Activated T-cell treated with anti-CD3 and anti-CD28 coated beads, Interleukin-2, amount 50 U/mL, for 72 hours (primary cell): ENCODE data around the gene DAB2IP. TPM values are rescaled to one million over a fixed set of nuclear protein-coding genes. Genes with fewer than 3 reads are reported as not detected.

ENCODE experiments used
- ATAC-seq, 2 donors: fragments of 150-1000 bp; cut with Tn5 transposase; replicated peaks in 1 of 2; 2 replicates each; pipeline ENCODE4 v1.10.0; 2021; ENCODE audit warnings: moderate library complexity in 2 of 2, mild to moderate bottlenecking in 1 of 2
- DNase-seq, 2 donors: peaks; one replicate each; pipeline ENCODE4 v3.0.0; 2021 to 2022; ENCODE audit warnings: mixed read lengths in 1 of 2
- H3K27ac Mint-ChIP-seq: one replicate; pipeline ENCODE4 v1.8.0; 2022; ENCODE audit warnings: mild to moderate bottlenecking, moderate library complexity, mixed read lengths
- H3K27me3 Mint-ChIP-seq: one replicate; pipeline ENCODE4 v1.8.0; 2022; ENCODE audit warnings: low read depth, mixed read lengths
- H3K36me3 Mint-ChIP-seq, 2 donors: one replicate each; pipeline ENCODE4 v1.8.0; 2022; ENCODE audit warnings: mixed read lengths in 2 of 2, mild to moderate bottlenecking in 1 of 2; ENCODE audit not compliant: insufficient read depth in 2 of 2
- H3K4me1 Mint-ChIP-seq: one replicate; pipeline ENCODE4 v1.8.0; 2022; ENCODE audit warnings: low read depth, mixed read lengths
- H3K4me3 Mint-ChIP-seq, 2 donors: one replicate each; pipeline ENCODE4 v1.8.0; 2022; ENCODE audit warnings: mild to moderate bottlenecking in 2 of 2, mixed read lengths in 2 of 2, moderate library complexity in 2 of 2
- H3K9me3 Mint-ChIP-seq, 2 donors: one replicate each; pipeline ENCODE4 v1.8.0; 2022; ENCODE audit warnings: mixed read lengths in 2 of 2
- total RNA-seq, 2 donors: library from RNA; stranded (reverse); gene quantifications; one replicate each; pipeline ENCODE4 v1.2.3, GENCODE V29; 2022

DAB2IP gene
- under 1 TPM; 0.35 to 0.74 TPM for total RNA-seq

GRCh38 chr9:121651295-121652020 is at the start of gene DAB2IP:
Gene DAB2IP, plus strand, starts transcription at chr9:121651634. Its CDS starts 142 bp downstream, at chr9:121651776.
- Mint-ChIP-seq H3K4me3 (peak within 1 kb of the TSS; percentile 69 to 73), H3K36me3 (no peaks in the 10 kb centered on the region), H3K9me3 (no peaks in the 10 kb centered on the region), H3K4me1 (peaks cover 9% of the 10 kb centered on the region), H3K27me3 (peaks cover 57% of the 10 kb centered on the region), H3K27ac (no peak within 1 kb of the TSS)
- peak; percentile 11 to 18 for DNase-seq
- ATAC-seq, result peak; percentile 50 to 55

- H3K27ac Mint-ChIP-seq, result no peak overlapping the region
- no peaks in the 10 kb centered on the region for H3K9me3 Mint-ChIP-seq
- H3K27me3 Mint-ChIP-seq, result peaks cover 39% of the 10 kb centered on the region
- H3K4me1 Mint-ChIP-seq, result no peaks in the 10 kb centered on the region
- DNase-seq, result no peak
- H3K4me3 Mint-ChIP-seq, result no peak overlapping the region
- H3K36me3 Mint-ChIP-seq, result peaks cover 0 to 2% of the 10 kb centered on the region in 2 donors
- no peak for ATAC-seq
Observed at GRCh38 chr9:121603028-121603427, 48.4 kb upstream of the DAB2IP start.

- ATAC-seq (no peak), DNase-seq (no peak)
- Mint-ChIP-seq H3K27ac (no peak overlapping the region), H3K9me3 (no peaks in the 10 kb centered on the region), H3K4me3 (no peak overlapping the region), H3K27me3 (peaks cover 34% of the 10 kb centered on the region), H3K4me1 (no peaks in the 10 kb centered on the region), H3K36me3 (no peaks in the 10 kb centered on the region)
Observed at GRCh38 chr9:121604242-121604641, 47.2 kb upstream of the DAB2IP start.

GRCh38 chr9:121604654-121605053 is 46.8 kb upstream of the DAB2IP start:
- DNase-seq (no peak), ATAC-seq (no peak)
- no peak overlapping the region for H3K27ac Mint-ChIP-seq
- no peak overlapping the region for H3K4me3 Mint-ChIP-seq
- H3K27me3 Mint-ChIP-seq, result peaks cover 38% of the 10 kb centered on the region
- H3K4me1 Mint-ChIP-seq, result no peaks in the 10 kb centered on the region
- H3K36me3 Mint-ChIP-seq, result no peaks in the 10 kb centered on the region
- no peaks in the 10 kb centered on the region for H3K9me3 Mint-ChIP-seq

GRCh38 chr9:121607434-121608167 is 43.8 kb upstream of the DAB2IP start:
- Mint-ChIP-seq H3K27me3 (peaks cover 27% of the 10 kb centered on the region), H3K36me3 (no peaks in the 10 kb centered on the region), H3K27ac (no peak overlapping the region), H3K9me3 (no peaks in the 10 kb centered on the region), H3K4me3 (no peak overlapping the region), H3K4me1 (peaks cover 4% of the 10 kb centered on the region)
- no peak for DNase-seq
- ATAC-seq, result no peak

- ATAC-seq, result no peak
- peaks cover 29% of the 10 kb centered on the region for H3K27me3 Mint-ChIP-seq
- H3K27ac Mint-ChIP-seq, result no peak overlapping the region
Observed at GRCh38 chr9:121608168-121608853, 43.1 kb upstream of the DAB2IP start.

GRCh38 chr9:121609822-121610637 is 41.4 kb upstream of the DAB2IP start:
- no peaks in the 10 kb centered on the region for H3K9me3 Mint-ChIP-seq

More at GRCh38 chr9:121608168-121608853, 43.1 kb upstream of the DAB2IP start:
- Mint-ChIP-seq H3K4me1 (peaks cover 11% of the 10 kb centered on the region), H3K4me3 (no peak overlapping the region), H3K9me3 (no peaks in the 10 kb centered on the region), H3K36me3 (no peaks in the 10 kb centered on the region)
- no peak for DNase-seq

GRCh38 chr9:121610638-121610953 is 40.8 kb upstream of the DAB2IP start:
- ATAC-seq (no peak), DNase-seq (no peak)
- Mint-ChIP-seq H3K9me3 (no peaks in the 10 kb centered on the region), H3K27ac (no peak overlapping the region), H3K4me1 (peaks cover 14% of the 10 kb centered on the region), H3K27me3 (peaks cover 38% of the 10 kb centered on the region), H3K4me3 (no peak overlapping the region), H3K36me3 (no peaks in the 10 kb centered on the region)

More at GRCh38 chr9:121609822-121610637, 41.4 kb upstream of the DAB2IP start:
- peaks cover 14% of the 10 kb centered on the region for H3K4me1 Mint-ChIP-seq
- H3K27ac Mint-ChIP-seq, result no peak overlapping the region
- H3K27me3 Mint-ChIP-seq, result peaks cover 38% of the 10 kb centered on the region
- DNase-seq, result no peak
- ATAC-seq, result no peak
- no peaks in the 10 kb centered on the region for H3K36me3 Mint-ChIP-seq
- no peak overlapping the region for H3K4me3 Mint-ChIP-seq

- H3K27me3 Mint-ChIP-seq, result peaks cover 46% of the 10 kb centered on the region
- no peaks in the 10 kb centered on the region for H3K9me3 Mint-ChIP-seq
- H3K27ac Mint-ChIP-seq, result no peak overlapping the region
- H3K4me1 Mint-ChIP-seq, result peaks cover 14% of the 10 kb centered on the region
- H3K36me3 Mint-ChIP-seq, result no peaks in the 10 kb centered on the region
- ATAC-seq (no peak), DNase-seq (no peak)
- H3K4me3 Mint-ChIP-seq, result no peak overlapping the region
Observed at GRCh38 chr9:121612511-121612998, 38.9 kb upstream of the DAB2IP start.

- Mint-ChIP-seq H3K4me1 (peaks cover 14% of the 10 kb centered on the region), H3K9me3 (no peaks in the 10 kb centered on the region), H3K27me3 (peaks cover 46% of the 10 kb centered on the region), H3K36me3 (no peaks in the 10 kb centered on the region), H3K27ac (no peak overlapping the region), H3K4me3 (no peak overlapping the region)
- no peak for DNase-seq
- no peak for ATAC-seq
Observed at GRCh38 chr9:121613009-121613752, 38.3 kb upstream of the DAB2IP start.

- Mint-ChIP-seq H3K4me3 (no peak overlapping the region), H3K9me3 (no peaks in the 10 kb centered on the region), H3K27me3 (peaks cover 40% of the 10 kb centered on the region), H3K27ac (no peak overlapping the region), H3K36me3 (no peaks in the 10 kb centered on the region), H3K4me1 (peaks cover 18% of the 10 kb centered on the region)
- no peak for DNase-seq
- no peak for ATAC-seq
Observed at GRCh38 chr9:121616123-121616755, 35.2 kb upstream of the DAB2IP start.

- peaks cover 26% of the 10 kb centered on the region for H3K27me3 Mint-ChIP-seq
- ATAC-seq (no peak), DNase-seq (no peak)
- H3K9me3 Mint-ChIP-seq, result no peaks in the 10 kb centered on the region
- no peak overlapping the region for H3K4me3 Mint-ChIP-seq
- H3K36me3 Mint-ChIP-seq, result no peaks in the 10 kb centered on the region
- H3K4me1 Mint-ChIP-seq, result peaks cover 6% of the 10 kb centered on the region
- no peak overlapping the region for H3K27ac Mint-ChIP-seq
Observed at GRCh38 chr9:121618504-121618903, 32.9 kb upstream of the DAB2IP start.
